ENCODE results near the gene LIPA.

DNA sequence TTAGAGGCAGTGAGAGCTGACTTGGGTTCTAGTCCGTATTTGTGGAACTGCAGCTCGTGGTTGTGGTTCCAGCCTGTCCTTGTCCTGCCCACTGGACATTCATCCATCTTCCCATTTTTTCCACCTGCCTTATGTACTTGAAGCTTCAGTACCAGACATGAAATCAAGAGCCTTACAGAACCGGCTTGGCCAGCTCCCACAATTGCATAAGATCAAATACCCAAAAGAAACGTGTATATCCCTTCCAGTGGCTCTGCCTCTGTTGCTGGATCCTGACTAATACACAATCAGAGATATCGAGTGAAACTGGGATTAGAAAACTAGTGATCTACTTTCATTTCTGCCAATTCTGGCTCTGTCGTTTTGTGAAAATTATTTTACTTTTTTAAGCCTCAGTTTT is 23.8 kb upstream of the LIPA start:
- no peak for TF ChIP-seq CTCF (conservative IDR thresholded peaks at IDR 0.05; ENCODE audit: low read length)
- TF ChIP-seq EZH2phosphoT487 (IDR thresholded peaks at IDR 0.05; ENCODE audit: borderline replicate concordance, low read depth, low read length), result no peak
